Measurements from ENCODE around the gene USP30.
"Not testable (repeated sequence)": the region's sequence is repeated elsewhere in the genome, so short reads cannot be mapped to it uniquely, and the experiment has no call there.

DNA sequence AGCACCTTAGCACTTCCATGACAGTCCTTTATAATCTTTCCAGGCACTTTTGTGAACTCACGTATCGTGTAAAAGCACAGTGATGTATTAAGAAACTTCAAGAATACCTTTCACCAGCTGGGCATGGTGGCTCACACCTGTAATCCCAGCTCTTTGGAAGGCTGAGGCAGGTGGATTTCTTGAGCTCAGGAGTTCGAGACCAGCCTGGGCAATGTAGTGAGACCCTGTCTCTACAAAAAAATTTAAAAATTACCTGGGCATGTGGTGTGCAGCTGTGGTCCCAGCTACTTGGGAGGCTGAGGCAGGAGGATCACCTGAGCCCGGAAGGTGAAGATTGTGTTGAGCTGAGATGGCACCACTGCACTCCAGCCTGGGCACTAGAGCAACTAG lies 1.7 kb downstream of the USP30 start:
- TF ChIP-seq, protein P1, sequence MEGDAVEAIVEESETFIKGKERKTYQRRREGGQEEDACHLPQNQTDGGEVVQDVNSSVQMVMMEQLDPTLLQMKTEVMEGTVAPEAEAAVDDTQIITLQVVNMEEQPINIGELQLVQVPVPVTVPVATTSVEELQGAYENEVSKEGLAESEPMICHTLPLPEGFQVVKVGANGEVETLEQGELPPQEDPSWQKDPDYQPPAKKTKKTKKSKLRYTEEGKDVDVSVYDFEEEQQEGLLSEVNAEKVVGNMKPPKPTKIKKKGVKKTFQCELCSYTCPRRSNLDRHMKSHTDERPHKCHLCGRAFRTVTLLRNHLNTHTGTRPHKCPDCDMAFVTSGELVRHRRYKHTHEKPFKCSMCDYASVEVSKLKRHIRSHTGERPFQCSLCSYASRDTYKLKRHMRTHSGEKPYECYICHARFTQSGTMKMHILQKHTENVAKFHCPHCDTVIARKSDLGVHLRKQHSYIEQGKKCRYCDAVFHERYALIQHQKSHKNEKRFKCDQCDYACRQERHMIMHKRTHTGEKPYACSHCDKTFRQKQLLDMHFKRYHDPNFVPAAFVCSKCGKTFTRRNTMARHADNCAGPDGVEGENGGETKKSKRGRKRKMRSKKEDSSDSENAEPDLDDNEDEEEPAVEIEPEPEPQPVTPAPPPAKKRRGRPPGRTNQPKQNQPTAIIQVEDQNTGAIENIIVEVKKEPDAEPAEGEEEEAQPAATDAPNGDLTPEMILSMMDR (IDR thresholded peaks at IDR 0.05), result not testable (repeated sequence)
- not testable (repeated sequence) for TF ChIP-seq POLR2AphosphoS5, POLR2A (IDR thresholded peaks at IDR 0.05)

All from prostate gland (tissue), 2 donors.